Duodenal mucosa (tissue), 2 donors: ENCODE data around the gene MYO1D.

Source experiments
- H3K27ac ChIP-seq: one replicate; pipeline ENCODE4 v1.7.0; 2013; ENCODE audit warnings: low read depth, low read length
- H3K27me3 ChIP-seq, 2 donors: one replicate each; pipeline ENCODE4 v1.7.0; 2013; ENCODE audit warnings: low read length in 2 of 2, control low read depth in 1 of 2; ENCODE audit not compliant: insufficient read depth in 2 of 2, control insufficient read depth in 1 of 2
- H3K36me3 ChIP-seq, 2 donors: one replicate each; pipeline ENCODE4 v1.7.0; 2013; ENCODE audit warnings: low read length in 2 of 2, control low read depth in 1 of 2; ENCODE audit not compliant: insufficient read depth in 2 of 2, control insufficient read depth in 1 of 2
- H3K4me1 ChIP-seq, 2 donors: one replicate each; pipeline ENCODE4 v1.7.0; 2013; ENCODE audit warnings: low read length in 2 of 2, control low read depth in 1 of 2; ENCODE audit not compliant: insufficient read depth in 2 of 2, control insufficient read depth in 1 of 2
- H3K4me3 ChIP-seq, 2 donors: one replicate each; pipeline ENCODE4 v1.7.0; 2013; ENCODE audit warnings: low read length in 2 of 2, low read depth in 1 of 2
- H3K9ac ChIP-seq, 2 donors: one replicate each; pipeline ENCODE4 v1.7.0; 2013; ENCODE audit warnings: low read length in 2 of 2, low read depth in 1 of 2
- H3K9me3 ChIP-seq, 2 donors: one replicate each; pipeline ENCODE4 v1.7.0; 2013; ENCODE audit warnings: low read length in 2 of 2, control low read depth in 1 of 2; ENCODE audit not compliant: control insufficient read depth in 1 of 2

MYO1D gene

GRCh38 chr17:32688221-32688620, 188.7 kb downstream of the MYO1D start:
- Histone ChIP-seq H3K36me3 (peaks cover under 1 to 3% of the 10 kb centered on the region in 2 donors), H3K27ac (no peak overlapping the region)

GRCh38 chr17:32684087-32684958, 192.6 kb downstream of the MYO1D start:
- Histone ChIP-seq H3K9me3 (no peaks in the 10 kb centered on the region), H3K9ac (no peak overlapping the region), H3K27ac (no peak overlapping the region), H3K4me1 (no peaks in the 10 kb centered on the region), H3K27me3 (no peaks in the 10 kb centered on the region), H3K4me3 (no peak overlapping the region), H3K36me3 (peaks cover 0 to 3% of the 10 kb centered on the region in 2 donors)

More at GRCh38 chr17:32688221-32688620, 188.7 kb downstream of the MYO1D start:
- Histone ChIP-seq H3K9ac (no peak overlapping the region), H3K4me3 (no peak overlapping the region), H3K9me3 (no peaks in the 10 kb centered on the region), H3K4me1 (no peaks in the 10 kb centered on the region), H3K27me3 (no peaks in the 10 kb centered on the region)

- no peaks in the 10 kb centered on the region for H3K9me3 ChIP-seq
- H3K36me3 ChIP-seq = peaks cover 4 to 5% of the 10 kb centered on the region in 2 donors
- H3K4me3 ChIP-seq = no peak overlapping the region
- no peak overlapping the region for H3K27ac ChIP-seq
- H3K27me3 ChIP-seq = no peaks in the 10 kb centered on the region
- no peaks in the 10 kb centered on the region for H3K4me1 ChIP-seq
- H3K9ac ChIP-seq = no peak overlapping the region
Measured at GRCh38 chr17:32673964-32674363, 203.0 kb downstream of the MYO1D start.

GRCh38 chr17:32672711-32673110, 204.2 kb downstream of the MYO1D start:
- no peak overlapping the region for H3K27ac ChIP-seq
- H3K4me1 ChIP-seq = no peaks in the 10 kb centered on the region
- H3K4me3 ChIP-seq = no peak overlapping the region
- no peaks in the 10 kb centered on the region for H3K9me3 ChIP-seq
- no peak overlapping the region for H3K9ac ChIP-seq
- no peaks in the 10 kb centered on the region for H3K27me3 ChIP-seq
- H3K36me3 ChIP-seq = peaks cover 4 to 5% of the 10 kb centered on the region in 2 donors

GRCh38 chr17:32671896-32672295, 205.0 kb downstream of the MYO1D start:
- H3K4me3 ChIP-seq = no peak overlapping the region
- H3K27me3 ChIP-seq = no peaks in the 10 kb centered on the region
- H3K27ac ChIP-seq = no peak overlapping the region
- H3K36me3 ChIP-seq = peaks cover 4 to 5% of the 10 kb centered on the region in 2 donors
- H3K9ac ChIP-seq = no peak overlapping the region
- no peaks in the 10 kb centered on the region for H3K4me1 ChIP-seq
- H3K9me3 ChIP-seq = no peaks in the 10 kb centered on the region

GRCh38 chr17:32664936-32665583, 211.9 kb downstream of the MYO1D start:
- no peaks in the 10 kb centered on the region for H3K9me3 ChIP-seq
- no peaks in the 10 kb centered on the region for H3K4me1 ChIP-seq
- H3K4me3 ChIP-seq = no peak overlapping the region
- peaks cover 3% of the 10 kb centered on the region in 2 donors for H3K36me3 ChIP-seq
- no peak overlapping the region for H3K9ac ChIP-seq
- H3K27me3 ChIP-seq = no peaks in the 10 kb centered on the region
- no peak overlapping the region for H3K27ac ChIP-seq

- no peak overlapping the region for H3K9ac ChIP-seq
- H3K27ac ChIP-seq = no peak overlapping the region
- no peaks in the 10 kb centered on the region for H3K9me3 ChIP-seq
- peaks cover 11 to 31% of the 10 kb centered on the region in 2 donors for H3K36me3 ChIP-seq
- H3K4me3 ChIP-seq = no peak overlapping the region
- H3K27me3 ChIP-seq = no peaks in the 10 kb centered on the region
- no peaks in the 10 kb centered on the region for H3K4me1 ChIP-seq
Measured at GRCh38 chr17:32660496-32660985, 216.4 kb downstream of the MYO1D start.

GRCh38 chr17:32659419-32659842, 217.5 kb downstream of the MYO1D start:
- no peak overlapping the region for H3K9ac ChIP-seq

GRCh38 chr17:32658470-32659418, 218.2 kb downstream of the MYO1D start:
- peaks cover 16 to 40% of the 10 kb centered on the region in 2 donors for H3K36me3 ChIP-seq
- H3K9ac ChIP-seq = no peak overlapping the region

More at GRCh38 chr17:32659419-32659842, 217.5 kb downstream of the MYO1D start:
- Histone ChIP-seq H3K4me1 (no peaks in the 10 kb centered on the region), H3K27me3 (no peaks in the 10 kb centered on the region), H3K27ac (no peak overlapping the region), H3K36me3 (peaks cover 15 to 39% of the 10 kb centered on the region in 2 donors), H3K4me3 (no peak overlapping the region), H3K9me3 (no peaks in the 10 kb centered on the region)

More at GRCh38 chr17:32658470-32659418, 218.2 kb downstream of the MYO1D start:
- no peaks in the 10 kb centered on the region for H3K4me1 ChIP-seq
- no peaks in the 10 kb centered on the region for H3K9me3 ChIP-seq
- no peaks in the 10 kb centered on the region for H3K27me3 ChIP-seq
- H3K27ac ChIP-seq = no peak overlapping the region
- H3K4me3 ChIP-seq = no peak overlapping the region
